CD14-positive monocyte (primary cell): ENCODE results near the gene SLC35C1. TPM values are rescaled to one million over a fixed set of nuclear protein-coding genes. Genes with fewer than 3 reads are reported as not detected.

Source experiments
- DNase-seq, 3 donors: peaks; one replicate each; pipeline ENCODE4 v3.0.0-alpha.2; 2011 to 2022
- H2AFZ ChIP-seq: 2 replicates; pipeline ENCODE4 v1.6.0; 2012; ENCODE audit warnings: mild to moderate bottlenecking, low read depth, low read length, inconsistent platforms; ENCODE audit not compliant: insufficient read depth, poor library complexity, severe bottlenecking
- H3K27ac ChIP-seq, 2 donors: 1 replicate in 1 of 2; 2 replicates in 1 of 2; pipeline ENCODE4 v1.5.1; 2012 to 2013; ENCODE audit warnings: low read length in 2 of 2, control low read depth in 1 of 2, inconsistent platforms in 1 of 2, low read depth in 1 of 2, mild to moderate bottlenecking in 1 of 2
- H3K27me3 ChIP-seq, 2 donors: one replicate each; pipeline versions ENCODE4 v1.6.0 to v1.6.1; 2011 to 2013; ENCODE audit warnings: low read length in 2 of 2; ENCODE audit not compliant: control insufficient read depth in 2 of 2, insufficient read depth in 2 of 2
- H3K36me3 ChIP-seq, 2 donors: replicated peaks in 1 of 2; 1 replicate in 1 of 2; 2 replicates in 1 of 2; pipeline versions ENCODE4 v1.5.1 to v1.6.1; 2012 to 2013; ENCODE audit warnings: low read length in 2 of 2, control low read depth in 1 of 2, inconsistent platforms in 1 of 2, mild to moderate bottlenecking in 1 of 2; ENCODE audit not compliant: insufficient read depth in 2 of 2, control insufficient read depth in 1 of 2
- H3K4me1 ChIP-seq, 2 donors: 1 replicate in 1 of 2; 2 replicates in 1 of 2; pipeline versions ENCODE4 v1.5.1 to v1.6.1; 2012 to 2013; ENCODE audit warnings: low read length in 2 of 2, control low read depth in 1 of 2, inconsistent platforms in 1 of 2, mild to moderate bottlenecking in 1 of 2, moderate library complexity in 1 of 2; ENCODE audit not compliant: insufficient read depth in 2 of 2, control insufficient read depth in 1 of 2
- H3K4me2 ChIP-seq: replicated peaks from 2 replicates; pipeline ENCODE3; 2012; ENCODE audit warnings: low read length, moderate library complexity, mild to moderate bottlenecking; ENCODE audit not compliant: poor library complexity, severe bottlenecking; ENCODE audit errors: extremely low read depth
- H3K4me3 ChIP-seq, 3 experiments: fragments of 200-600 bp in 1 of 3; sonication (generic) in 1 of 3; replicated peaks in 1 of 3; 1 replicate in 2 of 3; 2 replicates in 1 of 3; pipeline ENCODE4 v1.5.1; 2011 to 2013; ENCODE audit warnings: low read length in 3 of 3, mild to moderate bottlenecking in 3 of 3, control low read depth in 2 of 3, low read depth in 2 of 3, inconsistent platforms in 1 of 3, moderate library complexity in 1 of 3
- H3K79me2 ChIP-seq: 2 replicates; pipeline ENCODE4 v1.6.0; 2012; ENCODE audit warnings: mild to moderate bottlenecking, control low read depth, inconsistent platforms, low read length, moderate library complexity; ENCODE audit not compliant: insufficient read depth
- H3K9ac ChIP-seq: 2 replicates; pipeline ENCODE4 v1.6.0; 2017; ENCODE audit warnings: low read length, mild to moderate bottlenecking; ENCODE audit not compliant: insufficient read depth, poor library complexity, severe bottlenecking
- H3K9me3 ChIP-seq, 2 donors: replicated peaks in 1 of 2; 1 replicate in 1 of 2; 2 replicates in 1 of 2; pipeline versions ENCODE4 v1.5.1 to v1.6.1; 2012 to 2013; ENCODE audit warnings: low read length in 2 of 2, control low read depth in 1 of 2; ENCODE audit not compliant: control insufficient read depth in 1 of 2, insufficient read depth in 1 of 2
- H4K20me1 ChIP-seq: 2 replicates; pipeline ENCODE4 v1.6.0; 2012; ENCODE audit warnings: mild to moderate bottlenecking, low read length, control low read depth, moderate library complexity; ENCODE audit not compliant: insufficient read depth
- H3K27ac Mint-ChIP-seq, 7 donors: one replicate each; pipeline ENCODE4 v1.8.0; 2020; ENCODE audit warnings: mild to moderate bottlenecking in 7 of 7, mixed read lengths in 7 of 7, moderate library complexity in 6 of 7, inconsistent platforms in 2 of 7
- H3K27me3 Mint-ChIP-seq, 3 donors: one replicate each; pipeline ENCODE4 v1.8.0; 2021 to 2022; ENCODE audit warnings: low read depth in 3 of 3, mild to moderate bottlenecking in 3 of 3, mixed read lengths in 3 of 3, moderate library complexity in 3 of 3, inconsistent platforms in 1 of 3
- H3K36me3 Mint-ChIP-seq, 2 donors: one replicate each; pipeline ENCODE4 v1.8.0; 2020; ENCODE audit warnings: mixed read lengths in 2 of 2, inconsistent platforms in 1 of 2, mild to moderate bottlenecking in 1 of 2
- H3K4me1 Mint-ChIP-seq: one replicate; pipeline ENCODE4 v1.8.0; 2020; ENCODE audit warnings: mild to moderate bottlenecking, mixed read lengths
- H3K4me3 Mint-ChIP-seq, 2 donors: one replicate each; pipeline ENCODE4 v1.8.0; 2020; ENCODE audit warnings: mild to moderate bottlenecking in 2 of 2, mixed read lengths in 2 of 2, moderate library complexity in 1 of 2
- H3K9me3 Mint-ChIP-seq, 7 donors: one replicate each; pipeline ENCODE4 v1.8.0; 2020 to 2022; ENCODE audit warnings: mixed read lengths in 7 of 7, mild to moderate bottlenecking in 6 of 7, moderate library complexity in 6 of 7, inconsistent platforms in 2 of 7
- WGBS: methylation state at CpG from one replicate; pipeline ENCODE4 v1.1.5; 2013; ENCODE audit warnings: missing lambda C conversion rate; ENCODE audit not compliant: insufficient coverage; 5-methylcytosine and 5-hydroxymethylcytosine counted together
- intact Hi-C, 2 donors: fragments of 100-400 bp; cut with micrococcal nuclease; formaldehyde crosslinking; loops; one replicate each; pipeline versions ENCODE4 v1.15.0 to v1.15.1; 2023
- polyA plus RNA-seq, 3 donors: library from polyadenylated mRNA; depleted of rRNA in 1 of 3; unstranded in 2 of 3; stranded (reverse) in 1 of 3; fragments of 300-500 nt in 2 of 3; fragments of >200 nt in 1 of 3; fragmentation: Illumina TruSeq in 2 of 3; gene quantifications; 1 replicate in 2 of 3; 2 replicates in 1 of 3; pipeline ENCODE4 v1.2.3, GENCODE V29; 2012 to 2021
- TF ChIP-seq, protein P1 (sequence below): fragments of 200-600 bp; IDR thresholded peaks from one replicate; pipeline ENCODE4 v1.8.0; 2022; ENCODE audit warnings: antibody characterized with exemption, mild to moderate bottlenecking

The SLC35C1 gene
- polyA plus RNA-seq, 3 donors = 5.0 to 14.0 (median 12.8) TPM

DNA sequence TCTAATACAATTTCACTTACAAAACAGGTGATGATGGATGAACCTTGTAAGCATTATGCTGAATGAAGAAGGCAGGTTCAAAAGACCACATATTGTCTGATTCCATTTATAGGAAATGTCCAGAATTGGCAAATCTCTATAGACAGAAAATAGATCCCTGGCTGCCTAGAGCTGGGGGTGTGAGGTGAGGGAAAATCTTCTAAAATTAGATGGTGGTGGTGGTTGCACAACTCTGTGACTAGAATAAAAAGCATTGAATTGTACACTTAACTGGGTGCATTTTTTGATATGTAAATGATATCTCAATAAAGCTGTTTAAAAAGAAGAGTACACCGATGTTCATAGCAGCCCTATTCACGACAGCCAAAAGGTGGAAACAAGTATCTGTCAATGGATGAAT lies 25.6 kb downstream of the SLC35C1 start:
- Histone ChIP-seq H3K9ac (no peak overlapping the region), H3K36me3 (no peaks in the 10 kb centered on the region), H2AFZ (no peak overlapping the region), H4K20me1 (no peaks in the 10 kb centered on the region), H3K79me2 (no peaks in the 10 kb centered on the region), H3K9me3 (no peaks in the 10 kb centered on the region), H3K4me2 (no peak overlapping the region), H3K27me3 (peaks cover 8 to 15% of the 10 kb centered on the region in 2 donors), H3K27ac (no peak overlapping the region), H3K4me3 (no peak overlapping the region), H3K4me1 (no peaks in the 10 kb centered on the region)
- Mint-ChIP-seq H3K9me3 (peaks cover 0 to 7% (median 2%) of the 10 kb centered on the region in 7 donors), H3K27me3 (peaks cover 21 to 42% (median 21%) of the 10 kb centered on the region in 3 donors), H3K4me3 (no peak overlapping the region), H3K36me3 (no peaks in the 10 kb centered on the region), H3K4me1 (no peaks in the 10 kb centered on the region), H3K27ac (no peak overlapping the region)
- TF ChIP-seq, protein P1, sequence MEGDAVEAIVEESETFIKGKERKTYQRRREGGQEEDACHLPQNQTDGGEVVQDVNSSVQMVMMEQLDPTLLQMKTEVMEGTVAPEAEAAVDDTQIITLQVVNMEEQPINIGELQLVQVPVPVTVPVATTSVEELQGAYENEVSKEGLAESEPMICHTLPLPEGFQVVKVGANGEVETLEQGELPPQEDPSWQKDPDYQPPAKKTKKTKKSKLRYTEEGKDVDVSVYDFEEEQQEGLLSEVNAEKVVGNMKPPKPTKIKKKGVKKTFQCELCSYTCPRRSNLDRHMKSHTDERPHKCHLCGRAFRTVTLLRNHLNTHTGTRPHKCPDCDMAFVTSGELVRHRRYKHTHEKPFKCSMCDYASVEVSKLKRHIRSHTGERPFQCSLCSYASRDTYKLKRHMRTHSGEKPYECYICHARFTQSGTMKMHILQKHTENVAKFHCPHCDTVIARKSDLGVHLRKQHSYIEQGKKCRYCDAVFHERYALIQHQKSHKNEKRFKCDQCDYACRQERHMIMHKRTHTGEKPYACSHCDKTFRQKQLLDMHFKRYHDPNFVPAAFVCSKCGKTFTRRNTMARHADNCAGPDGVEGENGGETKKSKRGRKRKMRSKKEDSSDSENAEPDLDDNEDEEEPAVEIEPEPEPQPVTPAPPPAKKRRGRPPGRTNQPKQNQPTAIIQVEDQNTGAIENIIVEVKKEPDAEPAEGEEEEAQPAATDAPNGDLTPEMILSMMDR = no peak
- DNase-seq = no peak
- 93% methylated on average over 2 of the region's 2 CpGs for WGBS
- intact Hi-C loops = no loop called here

DNA sequence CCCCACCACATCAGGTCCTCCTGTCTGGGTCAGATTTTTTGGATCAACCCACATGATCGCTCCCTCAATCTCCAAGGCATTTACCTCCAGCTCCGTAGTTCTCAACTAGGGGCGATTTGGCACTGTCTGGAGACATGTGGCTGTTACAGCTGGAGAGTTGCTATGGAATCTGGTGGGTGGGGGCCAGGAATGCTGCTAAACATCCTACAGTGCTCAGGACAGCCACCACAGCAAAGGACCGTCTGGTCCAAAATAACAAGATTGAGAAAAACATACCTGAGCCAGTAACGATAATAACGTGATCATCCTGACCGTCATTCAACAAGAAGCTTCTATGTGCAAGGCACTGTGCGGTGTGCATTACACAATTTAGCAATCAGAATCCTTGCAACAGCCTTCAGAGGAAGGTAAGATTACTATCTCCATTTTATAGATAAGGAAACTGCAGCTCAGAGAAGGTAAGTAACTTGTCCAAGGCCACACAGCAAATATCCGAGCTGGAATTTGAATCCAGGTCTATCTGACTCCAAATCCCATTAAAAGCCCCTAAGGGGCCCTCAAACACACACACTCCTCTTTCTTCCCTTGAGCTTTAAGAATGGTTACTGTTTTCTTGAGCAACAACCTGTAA lies 28.0 kb downstream of the SLC35C1 start:
- no peaks in the 10 kb centered on the region for H3K79me2 ChIP-seq
- H3K4me3 ChIP-seq = no peak overlapping the region
- no peaks in the 10 kb centered on the region for H3K9me3 ChIP-seq
- no peak overlapping the region for H3K9ac ChIP-seq
- H4K20me1 ChIP-seq = no peaks in the 10 kb centered on the region
- 100% methylated on average over 2 of the region's 9 CpGs for WGBS
- no peak overlapping the region for H3K4me2 ChIP-seq
- peaks cover 12 to 33% (median 18%) of the 10 kb centered on the region in 3 donors for H3K27me3 Mint-ChIP-seq
- no peak overlapping the region for H2AFZ ChIP-seq
- TF ChIP-seq, protein P1 = no peak
- H3K27ac ChIP-seq = no peak overlapping the region
- H3K4me3 Mint-ChIP-seq = no peak overlapping the region
- no peaks in the 10 kb centered on the region for H3K36me3 Mint-ChIP-seq
- peaks cover 0 to 3% of the 10 kb centered on the region in 2 donors for H3K27me3 ChIP-seq
- H3K4me1 ChIP-seq = no peaks in the 10 kb centered on the region
- H3K4me1 Mint-ChIP-seq = no peaks in the 10 kb centered on the region
- H3K36me3 ChIP-seq = no peaks in the 10 kb centered on the region
- peaks cover 0 to 2% (median 0%) of the 10 kb centered on the region in 7 donors for H3K9me3 Mint-ChIP-seq
- intact Hi-C loops = no loop called here
- H3K27ac Mint-ChIP-seq = no peak overlapping the region
- no peak for DNase-seq
